ENCODE data around the gene CLDN8.

DNA sequence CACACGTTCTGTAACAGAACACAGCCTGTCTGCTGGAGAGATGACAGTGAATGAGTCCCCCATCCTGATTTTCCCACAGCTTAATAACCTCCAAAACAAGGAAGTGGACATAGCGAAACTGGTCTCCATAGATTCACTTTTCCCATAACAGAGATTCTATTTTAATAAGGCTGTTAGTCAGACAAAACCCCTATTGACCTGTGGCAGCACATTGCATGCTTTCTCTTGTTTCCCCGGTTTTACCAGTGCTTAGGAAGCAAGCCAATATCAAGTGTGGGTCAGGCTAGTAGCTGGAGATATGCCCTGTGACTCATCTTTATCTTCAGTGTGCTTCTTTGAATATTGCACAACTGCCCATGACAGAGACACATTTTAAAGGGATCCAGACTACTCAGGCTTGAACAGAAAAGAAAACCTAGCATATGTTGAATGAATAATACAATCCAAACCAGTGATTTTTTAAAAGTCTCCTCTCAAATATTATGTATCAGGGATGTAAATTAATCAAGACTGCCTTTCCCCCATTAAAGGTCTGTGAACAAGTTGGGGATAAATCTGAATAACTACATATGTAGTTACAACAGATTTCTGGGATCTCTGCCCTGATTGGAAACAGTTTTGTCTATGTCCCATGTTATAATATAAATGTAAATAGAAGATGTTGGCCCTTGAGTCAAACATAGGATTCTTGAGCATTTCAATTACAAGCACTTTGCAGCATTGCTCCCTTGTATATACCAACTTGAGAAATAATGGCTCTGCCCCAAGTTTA is 11.9 kb upstream of the CLDN8 start:
- TF ChIP-seq, protein P1, sequence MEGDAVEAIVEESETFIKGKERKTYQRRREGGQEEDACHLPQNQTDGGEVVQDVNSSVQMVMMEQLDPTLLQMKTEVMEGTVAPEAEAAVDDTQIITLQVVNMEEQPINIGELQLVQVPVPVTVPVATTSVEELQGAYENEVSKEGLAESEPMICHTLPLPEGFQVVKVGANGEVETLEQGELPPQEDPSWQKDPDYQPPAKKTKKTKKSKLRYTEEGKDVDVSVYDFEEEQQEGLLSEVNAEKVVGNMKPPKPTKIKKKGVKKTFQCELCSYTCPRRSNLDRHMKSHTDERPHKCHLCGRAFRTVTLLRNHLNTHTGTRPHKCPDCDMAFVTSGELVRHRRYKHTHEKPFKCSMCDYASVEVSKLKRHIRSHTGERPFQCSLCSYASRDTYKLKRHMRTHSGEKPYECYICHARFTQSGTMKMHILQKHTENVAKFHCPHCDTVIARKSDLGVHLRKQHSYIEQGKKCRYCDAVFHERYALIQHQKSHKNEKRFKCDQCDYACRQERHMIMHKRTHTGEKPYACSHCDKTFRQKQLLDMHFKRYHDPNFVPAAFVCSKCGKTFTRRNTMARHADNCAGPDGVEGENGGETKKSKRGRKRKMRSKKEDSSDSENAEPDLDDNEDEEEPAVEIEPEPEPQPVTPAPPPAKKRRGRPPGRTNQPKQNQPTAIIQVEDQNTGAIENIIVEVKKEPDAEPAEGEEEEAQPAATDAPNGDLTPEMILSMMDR (IDR thresholded peaks at IDR 0.05) = no peak
- peak in 1 of 2 donors; percentile 88 for TF ChIP-seq POLR2AphosphoS5 (IDR thresholded peaks at IDR 0.05; ENCODE audit: insufficient read depth in 1 of 2, low read depth in 1 of 2)
